PC-3 (cell line): Measurements from ENCODE around the gene OVOL3.

Source experiments
- EZH2 ChIP-seq: fragments of 300-600 bp; sonication (generic); IDR thresholded peaks from one replicate; pipeline ENCODE4 v1.6.1; 2017; ENCODE audit warnings: antibody characterized with exemption, mild to moderate bottlenecking, low read length; ENCODE audit not compliant: unreplicated experiment
- TF ChIP-seq, protein P1 (sequence below): fragments of 300-600 bp; sonication (generic); conservative IDR thresholded peaks from 2 replicates; pipeline ENCODE4 v1.5.1; 2017; ENCODE audit warnings: antibody characterized with exemption, low read depth, mild to moderate bottlenecking, low read length

DNA sequence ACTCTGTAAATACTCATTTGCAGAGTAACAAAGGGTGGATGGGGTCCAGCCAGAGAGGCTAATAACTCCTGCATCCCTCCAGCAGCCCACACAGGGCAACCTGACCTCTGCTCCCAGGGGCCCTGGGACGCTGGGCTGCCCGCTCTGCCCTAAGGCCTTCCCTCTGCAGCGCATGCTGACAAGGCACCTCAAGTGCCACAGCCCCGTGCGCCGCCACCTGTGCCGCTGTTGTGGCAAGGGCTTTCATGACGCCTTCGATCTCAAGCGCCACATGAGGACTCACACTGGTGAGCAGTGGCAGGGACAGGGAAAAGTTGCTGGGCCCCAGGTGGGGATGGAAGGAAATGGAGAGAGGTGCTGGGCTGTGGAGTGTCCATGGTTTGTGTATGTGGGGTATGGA is 1.7 kb downstream of the OVOL3 start:
- TF ChIP-seq, protein P1, sequence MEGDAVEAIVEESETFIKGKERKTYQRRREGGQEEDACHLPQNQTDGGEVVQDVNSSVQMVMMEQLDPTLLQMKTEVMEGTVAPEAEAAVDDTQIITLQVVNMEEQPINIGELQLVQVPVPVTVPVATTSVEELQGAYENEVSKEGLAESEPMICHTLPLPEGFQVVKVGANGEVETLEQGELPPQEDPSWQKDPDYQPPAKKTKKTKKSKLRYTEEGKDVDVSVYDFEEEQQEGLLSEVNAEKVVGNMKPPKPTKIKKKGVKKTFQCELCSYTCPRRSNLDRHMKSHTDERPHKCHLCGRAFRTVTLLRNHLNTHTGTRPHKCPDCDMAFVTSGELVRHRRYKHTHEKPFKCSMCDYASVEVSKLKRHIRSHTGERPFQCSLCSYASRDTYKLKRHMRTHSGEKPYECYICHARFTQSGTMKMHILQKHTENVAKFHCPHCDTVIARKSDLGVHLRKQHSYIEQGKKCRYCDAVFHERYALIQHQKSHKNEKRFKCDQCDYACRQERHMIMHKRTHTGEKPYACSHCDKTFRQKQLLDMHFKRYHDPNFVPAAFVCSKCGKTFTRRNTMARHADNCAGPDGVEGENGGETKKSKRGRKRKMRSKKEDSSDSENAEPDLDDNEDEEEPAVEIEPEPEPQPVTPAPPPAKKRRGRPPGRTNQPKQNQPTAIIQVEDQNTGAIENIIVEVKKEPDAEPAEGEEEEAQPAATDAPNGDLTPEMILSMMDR, result no peak
- no peak for TF ChIP-seq EZH2
